Endothelial cell of umbilical vein (primary cell): Measurements from ENCODE around the gene DHRS2. TPM values are rescaled to one million over a fixed set of nuclear protein-coding genes. Genes with fewer than 3 reads are reported as not detected.

Source experiments
- BruUV-seq: library from RNA; stranded (reverse); fragments of 400-500 nt; replicated peaks from 2 replicates; lab custom pipeline; 2021; lab: Mats Ljungman, UMichigan
- CTCF ChIA-PET: fragments of 300-600, 350-600 bp; sonication (Branson Sonifier 250); formaldehyde crosslinking; loops from one replicate; lab custom pipeline; 2021; ENCODE audit warnings: antibody characterized with exemption, inconsistent platforms; lab: Charles Lee
- POLR2A ChIA-PET: fragments of 300-600, 350-600 bp; sonication (Branson Sonifier 250); formaldehyde crosslinking; loops from one replicate; lab custom pipeline; 2021; ENCODE audit warnings: antibody characterized with exemption, inconsistent platforms; lab: Charles Lee
- DNase-seq: peaks from one replicate; pipeline ENCODE4 v3.0.0-alpha.2; 2011; ENCODE audit warnings: low read depth, low spot score
- FAIRE-seq: peaks from 2 replicates; lab custom pipeline; 2011; peaks lifted over from hg19 to GRCh38; lab: Jason Lieb, UNC
- H2AFZ ChIP-seq: 2 replicates; pipeline ENCODE4 v1.6.0; 2012; ENCODE audit warnings: low read depth, low read length, control low read depth, inconsistent platforms
- H3K27ac ChIP-seq: 2 replicates; pipeline ENCODE4 v1.5.1; 2011; ENCODE audit warnings: low read depth, mild to moderate bottlenecking, control low read depth, low read length, moderate library complexity; ENCODE audit not compliant: insufficient read depth
- H3K27me3 ChIP-seq, 2 experiments: 2 replicates each; pipeline versions ENCODE4 v1.6.0 to v1.6.1; 2011; ENCODE audit warnings: low read length in 2 of 2, mixed read lengths in 1 of 2; ENCODE audit not compliant: control insufficient read depth in 2 of 2, insufficient read depth in 2 of 2
- H3K36me3 ChIP-seq, 2 experiments: 2 replicates in 1 of 2; 3 replicates in 1 of 2; pipeline ENCODE4 v1.5.1; 2011; ENCODE audit warnings: low read length in 2 of 2, mild to moderate bottlenecking in 1 of 2, moderate library complexity in 1 of 2; ENCODE audit not compliant: control insufficient read depth in 2 of 2, insufficient read depth in 2 of 2; ENCODE audit errors: extremely low read depth in 1 of 2
- H3K4me1 ChIP-seq: 3 replicates; pipeline ENCODE4 v1.5.1; 2011; ENCODE audit warnings: mild to moderate bottlenecking, low read length; ENCODE audit not compliant: control insufficient read depth, insufficient read depth; ENCODE audit errors: extremely low read depth
- H3K4me2 ChIP-seq: 2 replicates; pipeline ENCODE4 v1.6.1; 2011; ENCODE audit warnings: low read length, control low read depth, mixed read lengths; ENCODE audit not compliant: insufficient read depth
- H3K4me3 ChIP-seq, 3 experiments: fragments of 200-600 bp in 1 of 3; sonication (generic), shearing (Covaris generic) in 1 of 3; replicated peaks in 1 of 3; 2 replicates each; pipeline ENCODE4 v1.5.1; 2011 to 2016; ENCODE audit warnings: control low read depth in 3 of 3, low read length in 3 of 3, mild to moderate bottlenecking in 2 of 3, inconsistent platforms in 1 of 3, low read depth in 1 of 3, moderate library complexity in 1 of 3; ENCODE audit not compliant: insufficient read depth in 1 of 3
- H3K79me2 ChIP-seq: 2 replicates; pipeline ENCODE4 v1.6.0; 2012; ENCODE audit warnings: low read length, inconsistent platforms; ENCODE audit not compliant: control insufficient read depth, insufficient read depth
- H3K9ac ChIP-seq: replicated peaks from 2 replicates; pipeline ENCODE3; 2011; ENCODE audit warnings: low read length, control low read depth; ENCODE audit not compliant: insufficient read depth; ENCODE audit errors: extremely low read depth
- H3K9me1 ChIP-seq: replicated peaks from 3 replicates; pipeline ENCODE4 v1.6.0; 2011; ENCODE audit warnings: mild to moderate bottlenecking, low read length; ENCODE audit not compliant: control insufficient read depth, insufficient read depth; ENCODE audit errors: extremely low read depth
- H3K9me3 ChIP-seq: replicated peaks from 2 replicates; pipeline ENCODE4 v1.5.1; 2012; ENCODE audit warnings: low read length, inconsistent platforms; ENCODE audit not compliant: control insufficient read depth, insufficient read depth
- H4K20me1 ChIP-seq: replicated peaks from 2 replicates; pipeline ENCODE3; 2011; ENCODE audit warnings: mild to moderate bottlenecking, low read length; ENCODE audit not compliant: control insufficient read depth, insufficient read depth; ENCODE audit errors: extremely low read depth
- EZH2 ChIP-seq: IDR thresholded peaks from 2 replicates; pipeline ENCODE4 v1.6.1; 2012; ENCODE audit warnings: borderline replicate concordance, low read depth, mild to moderate bottlenecking, moderate library complexity, low read length, inconsistent platforms; ENCODE audit not compliant: severe bottlenecking
- FOS ChIP-seq: IDR thresholded peaks from 2 replicates; pipeline ENCODE4 v1.6.1; 2011; ENCODE audit warnings: mild to moderate bottlenecking, low read length, moderate library complexity, borderline replicate concordance; ENCODE audit not compliant: insufficient read depth
- GATA2 ChIP-seq: IDR thresholded peaks from 2 replicates; pipeline ENCODE4 v1.7.0; 2011; ENCODE audit warnings: low read depth, mild to moderate bottlenecking, moderate library complexity, mixed read lengths, low read length; ENCODE audit not compliant: insufficient read length, insufficient read depth
- JUN ChIP-seq: IDR thresholded peaks from 2 replicates; pipeline ENCODE4 v1.6.1; 2011; ENCODE audit warnings: borderline replicate concordance, low read depth; ENCODE audit not compliant: insufficient read length, insufficient read depth
- MYC ChIP-seq: IDR thresholded peaks from one replicate; pipeline ENCODE4 v1.6.1; 2011; ENCODE audit warnings: mild to moderate bottlenecking, low read depth, low read length
- POLR2A ChIP-seq: IDR thresholded peaks from 2 replicates; pipeline ENCODE4 v1.6.1; 2012; ENCODE audit warnings: low read depth, mild to moderate bottlenecking, control low read depth, low read length
- POLR2AphosphoS5 ChIP-seq: IDR thresholded peaks from 2 replicates; pipeline ENCODE4 v1.6.1; 2012; ENCODE audit warnings: low read depth, mild to moderate bottlenecking, control low read depth, low read length, moderate library complexity; ENCODE audit not compliant: insufficient read depth
- dilution Hi-C: fragments of 300-500 bp; cut with MboI; formaldehyde crosslinking; loops from one replicate; pipeline ENCODE4 v1.15.0; 2019; ENCODE audit warnings: low sequenced_read_pairs; ENCODE audit not compliant: extremely low pct_ligation_motif_present
- intact Hi-C: fragments of 100-400 bp; cut with micrococcal nuclease; formaldehyde crosslinking; loops from one replicate; pipeline ENCODE4 v1.10.0; 2022
- polyA plus RNA-seq, 4 experiments: library from polyadenylated mRNA; depleted of rRNA in 3 of 4; stranded (reverse) in 3 of 4; unstranded in 1 of 4; fragments of >200 nt; gene quantifications; 2 replicates each; pipeline versions ENCODE4 v1.2.1 to v1.2.3, GENCODE V29; 2011 to 2012; ENCODE audit warnings: missing spikeins in 1 of 4
- total RNA-seq: library from RNA; stranded (reverse); gene quantifications from 2 replicates; pipeline ENCODE4 v1.2.3, GENCODE V29; 2021
- TF ChIP-seq, protein P1 (sequence below): IDR thresholded peaks from 2 replicates; pipeline ENCODE4 v1.6.1; 2011; ENCODE audit not compliant: insufficient read depth, insufficient read length
- TF ChIP-seq, protein P2 (sequence below), 2 donors: IDR thresholded peaks; 1 replicate in 1 of 2; 2 replicates in 1 of 2; pipeline ENCODE4 v1.5.1; 2011; ENCODE audit warnings: low read length in 2 of 2, mild to moderate bottlenecking in 2 of 2, moderate library complexity in 2 of 2, control low read depth in 1 of 2, inconsistent platforms in 1 of 2, low read depth in 1 of 2; ENCODE audit not compliant: insufficient read depth in 1 of 2; ENCODE audit errors: extremely low read depth in 1 of 2

DHRS2 gene
- total and polyA plus RNA-seq, 2 donors (not counting 3 experiments of a cell fraction or from before 2014, with no cell fraction given): 0.10 TPM; not detected in 1

- Histone ChIP-seq H3K36me3 (no peaks in the 10 kb centered on the region), H3K9me1 (no peaks in the 10 kb centered on the region), H3K4me1 (no peaks in the 10 kb centered on the region), H3K4me2 (no peak overlapping the region), H3K27me3 (peaks cover 2 to 4% of the 10 kb centered on the region in 2 experiments), H3K4me3 (no peak overlapping the region), H4K20me1 (no peaks in the 10 kb centered on the region), H3K27ac (no peak overlapping the region), H3K79me2 (no peaks in the 10 kb centered on the region), H2AFZ (no peak overlapping the region), H3K9ac (no peak overlapping the region), H3K9me3 (no peaks in the 10 kb centered on the region)
- DNase-seq: no peak
- TF ChIP-seq, protein P1, sequence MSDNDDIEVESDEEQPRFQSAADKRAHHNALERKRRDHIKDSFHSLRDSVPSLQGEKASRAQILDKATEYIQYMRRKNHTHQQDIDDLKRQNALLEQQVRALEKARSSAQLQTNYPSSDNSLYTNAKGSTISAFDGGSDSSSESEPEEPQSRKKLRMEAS: no peak
- TF ChIP-seq MYC (no peak), POLR2AphosphoS5 (no peak), EZH2 (no peak), POLR2A (no peak), FOS (no peak)
- BruUV-seq: no TSS peak
- POLR2A ChIA-PET: no interaction called here
- intact Hi-C loops: no loop called here
- dilution Hi-C loops: no loop called here
- no peak for FAIRE-seq
- CTCF ChIA-PET: interaction anchor here (1.1 kb wide), 1 partner anchor 14 kb away, joined by 5 read pairs; no protein-coding TSS in a partner anchor
Observed at GRCh38 chr14:23617539-23617938, 18.6 kb upstream of the DHRS2 start.

- ChIA-PET CTCF (interaction anchor here (1.1 kb wide), 1 partner anchor 13 kb away, joined by 5 read pairs; no protein-coding TSS in a partner anchor), POLR2A (no interaction called here)
- TF ChIP-seq, protein P2, sequence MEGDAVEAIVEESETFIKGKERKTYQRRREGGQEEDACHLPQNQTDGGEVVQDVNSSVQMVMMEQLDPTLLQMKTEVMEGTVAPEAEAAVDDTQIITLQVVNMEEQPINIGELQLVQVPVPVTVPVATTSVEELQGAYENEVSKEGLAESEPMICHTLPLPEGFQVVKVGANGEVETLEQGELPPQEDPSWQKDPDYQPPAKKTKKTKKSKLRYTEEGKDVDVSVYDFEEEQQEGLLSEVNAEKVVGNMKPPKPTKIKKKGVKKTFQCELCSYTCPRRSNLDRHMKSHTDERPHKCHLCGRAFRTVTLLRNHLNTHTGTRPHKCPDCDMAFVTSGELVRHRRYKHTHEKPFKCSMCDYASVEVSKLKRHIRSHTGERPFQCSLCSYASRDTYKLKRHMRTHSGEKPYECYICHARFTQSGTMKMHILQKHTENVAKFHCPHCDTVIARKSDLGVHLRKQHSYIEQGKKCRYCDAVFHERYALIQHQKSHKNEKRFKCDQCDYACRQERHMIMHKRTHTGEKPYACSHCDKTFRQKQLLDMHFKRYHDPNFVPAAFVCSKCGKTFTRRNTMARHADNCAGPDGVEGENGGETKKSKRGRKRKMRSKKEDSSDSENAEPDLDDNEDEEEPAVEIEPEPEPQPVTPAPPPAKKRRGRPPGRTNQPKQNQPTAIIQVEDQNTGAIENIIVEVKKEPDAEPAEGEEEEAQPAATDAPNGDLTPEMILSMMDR (IDR thresholded peaks at IDR 0.05; ENCODE audit: extremely low read depth in 1 of 2, insufficient read depth in 1 of 2, low read depth in 1 of 2, low read length in 2 of 2): no peak
- no peak for TF ChIP-seq FOS
- TF ChIP-seq POLR2A: no peak
- TF ChIP-seq JUN: no peak
- no peak for TF ChIP-seq MYC
- TF ChIP-seq EZH2: no peak
- TF ChIP-seq, protein P1: no peak
- TF ChIP-seq GATA2: no peak
- TF ChIP-seq POLR2AphosphoS5: no peak
- peaks cover 2 to 4% of the 10 kb centered on the region in 2 experiments for H3K27me3 ChIP-seq
- intact Hi-C loops (no loop called here), dilution Hi-C loops (no loop called here)
- no TSS peak for BruUV-seq
- H3K4me2 ChIP-seq: no peak overlapping the region
- no peaks in the 10 kb centered on the region for H4K20me1 ChIP-seq
- no peak overlapping the region for H3K27ac ChIP-seq
- no peaks in the 10 kb centered on the region for H3K4me1 ChIP-seq
- DNase-seq: no peak
- no peaks in the 10 kb centered on the region for H3K79me2 ChIP-seq
- no peaks in the 10 kb centered on the region for H3K36me3 ChIP-seq
- H3K9me1 ChIP-seq: no peaks in the 10 kb centered on the region
- H2AFZ ChIP-seq: no peak overlapping the region
- no peak for FAIRE-seq
- H3K9me3 ChIP-seq: no peaks in the 10 kb centered on the region
- H3K9ac ChIP-seq: no peak overlapping the region
- no peak overlapping the region for H3K4me3 ChIP-seq
Observed at GRCh38 chr14:23618415-23618988, 17.7 kb upstream of the DHRS2 start.
